CD4-positive, alpha-beta T cell (primary cell): ENCODE data around the gene SLC35B4. TPM values are rescaled to one million over a fixed set of nuclear protein-coding genes. Genes with fewer than 3 reads are reported as not detected.

Source experiments
- ATAC-seq: fragments of 200-7000 bp; cut with Tn5 transposase; one replicate; pipeline ENCODE4 v1.10.0; 2022; ENCODE audit warnings: mild to moderate bottlenecking; ENCODE audit not compliant: poor library complexity
- CTCF ChIA-PET: fragments of 350-600 bp; sonication (Branson Sonifier 250); formaldehyde crosslinking; loops from one replicate; lab custom pipeline; 2021; ENCODE audit warnings: antibody characterized with exemption, inconsistent platforms; lab: Charles Lee
- POLR2A ChIA-PET: fragments of 350-600 bp; sonication (Branson Sonifier 250); formaldehyde crosslinking; loops from one replicate; lab custom pipeline; 2021; ENCODE audit warnings: antibody characterized with exemption, inconsistent platforms; lab: Charles Lee
- DNase-seq, 14 experiments: peaks; one replicate each; pipeline ENCODE4 v3.0.0-alpha.2; 2013 to 2020; ENCODE audit warnings: mixed read lengths in 2 of 14
- H3K27ac ChIP-seq, 2 donors: one replicate each; pipeline versions ENCODE4 v1.5.1 to v1.7.0; 2013; ENCODE audit warnings: low read length in 2 of 2, low read depth in 1 of 2, mild to moderate bottlenecking in 1 of 2
- H3K27me3 ChIP-seq, 2 experiments: 1 replicate in 1 of 2; 2 replicates in 1 of 2; pipeline versions ENCODE4 v1.6.1 to v1.7.0; 2013; ENCODE audit warnings: low read length in 2 of 2, control low read depth in 1 of 2, mild to moderate bottlenecking in 1 of 2, moderate library complexity in 1 of 2; ENCODE audit not compliant: insufficient read depth in 2 of 2, control insufficient read depth in 1 of 2
- H3K36me3 ChIP-seq: one replicate; pipeline ENCODE4 v1.6.1; 2013; ENCODE audit warnings: low read length, control low read depth; ENCODE audit not compliant: insufficient read depth
- H3K4me1 ChIP-seq: one replicate; pipeline ENCODE4 v1.6.1; 2013; ENCODE audit warnings: low read length, control low read depth; ENCODE audit not compliant: insufficient read depth
- H3K4me3 ChIP-seq: one replicate; pipeline ENCODE4 v1.5.1; 2013; ENCODE audit warnings: mild to moderate bottlenecking, low read length, moderate library complexity
- H3K9me3 ChIP-seq, 2 experiments: 1 replicate in 1 of 2; 2 replicates in 1 of 2; pipeline versions ENCODE4 v1.6.1 to v1.7.0; 2013; ENCODE audit warnings: low read length in 2 of 2, mild to moderate bottlenecking in 2 of 2, control low read depth in 1 of 2, moderate library complexity in 1 of 2; ENCODE audit not compliant: control insufficient read depth in 1 of 2, insufficient read depth in 1 of 2
- H3K27ac Mint-ChIP-seq: one replicate; pipeline ENCODE4 v1.8.0; 2020; ENCODE audit warnings: mixed read lengths
- H3K27me3 Mint-ChIP-seq: one replicate; pipeline ENCODE4 v1.8.0; 2021; ENCODE audit warnings: mixed read lengths
- H3K36me3 Mint-ChIP-seq: one replicate; pipeline ENCODE4 v1.8.0; 2021; ENCODE audit warnings: low read depth, mixed read lengths
- H3K4me1 Mint-ChIP-seq: one replicate; pipeline ENCODE4 v1.8.0; 2021; ENCODE audit warnings: low read depth, mixed read lengths
- H3K4me3 Mint-ChIP-seq: one replicate; pipeline ENCODE4 v1.8.0; 2020; ENCODE audit warnings: mild to moderate bottlenecking, mixed read lengths
- H3K9me3 Mint-ChIP-seq: one replicate; pipeline ENCODE4 v1.8.0; 2020; ENCODE audit warnings: mixed read lengths
- CTCF ChIP-seq: fragments of 200-600 bp; IDR thresholded peaks from one replicate; pipeline ENCODE4 v1.8.0; 2022; ENCODE audit warnings: antibody characterized with exemption, mild to moderate bottlenecking
- intact Hi-C, 2 experiments: fragments of 100-400 bp; cut with DNase I in 1 of 2; cut with micrococcal nuclease in 1 of 2; formaldehyde crosslinking; loops; one replicate each; pipeline versions ENCODE4 v1.15.1 to v1.9.0; 2023 to 2025; cut with DNase I, micrococcal nuclease
- total RNA-seq, 174 experiments: library from RNA in 2 of 174; stranded (reverse) in 2 of 174; gene quantifications; one replicate each; pipeline ENCODE4 v1.2.3 and lab custom pipeline; 2021 to 2026

SLC35B4 gene
- total RNA-seq, 2 experiments from 2014 or later, result 5.8 to 7.8 TPM

- ATAC-seq (no peak), DNase-seq (no peak)
- H3K27ac ChIP-seq, result no peak overlapping the region
- no peaks in the 10 kb centered on the region for H3K36me3 ChIP-seq
- ChIA-PET POLR2A (no interaction called here), CTCF (interaction anchor here (0.9 kb wide), 1 partner anchor 12 kb away, joined by 3 read pairs; no protein-coding TSS in a partner anchor)
- Mint-ChIP-seq H3K27me3 (peaks cover 61% of the 10 kb centered on the region), H3K4me3 (no peak overlapping the region), H3K36me3 (no peaks in the 10 kb centered on the region), H3K27ac (no peak overlapping the region), H3K9me3 (no peaks in the 10 kb centered on the region), H3K4me1 (no peaks in the 10 kb centered on the region)
- TF ChIP-seq CTCF, result no peak
- H3K4me1 ChIP-seq, result no peaks in the 10 kb centered on the region
- intact Hi-C loops, result no loop called here
- no peak overlapping the region for H3K4me3 ChIP-seq
- peaks cover 5 to 14% of the 10 kb centered on the region in 2 experiments for H3K27me3 ChIP-seq
- H3K9me3 ChIP-seq, result no peaks in the 10 kb centered on the region
Observed at GRCh38 chr7:134279336-134279735, 37.4 kb downstream of the SLC35B4 start.

GRCh38 chr7:134278502-134279153 lies 38.1 kb downstream of the SLC35B4 start:
- peaks cover 56% of the 10 kb centered on the region for H3K27me3 Mint-ChIP-seq
- ChIA-PET POLR2A (no interaction called here), CTCF (no interaction called here)
- H3K27ac Mint-ChIP-seq, result no peak overlapping the region
- no peaks in the 10 kb centered on the region for H3K36me3 ChIP-seq
- intact Hi-C loops, result no loop called here
- no peak overlapping the region for H3K4me3 Mint-ChIP-seq
- H3K27ac ChIP-seq, result no peak overlapping the region
- no peak for DNase-seq
- no peak for ATAC-seq
- no peak for TF ChIP-seq CTCF
- H3K9me3 Mint-ChIP-seq, result no peaks in the 10 kb centered on the region
- no peaks in the 10 kb centered on the region for H3K4me1 Mint-ChIP-seq
- peaks cover 5 to 14% of the 10 kb centered on the region in 2 experiments for H3K27me3 ChIP-seq
- H3K4me1 ChIP-seq, result no peaks in the 10 kb centered on the region
- H3K4me3 ChIP-seq, result no peak overlapping the region
- no peaks in the 10 kb centered on the region for H3K9me3 ChIP-seq
- no peaks in the 10 kb centered on the region for H3K36me3 Mint-ChIP-seq

DNA sequence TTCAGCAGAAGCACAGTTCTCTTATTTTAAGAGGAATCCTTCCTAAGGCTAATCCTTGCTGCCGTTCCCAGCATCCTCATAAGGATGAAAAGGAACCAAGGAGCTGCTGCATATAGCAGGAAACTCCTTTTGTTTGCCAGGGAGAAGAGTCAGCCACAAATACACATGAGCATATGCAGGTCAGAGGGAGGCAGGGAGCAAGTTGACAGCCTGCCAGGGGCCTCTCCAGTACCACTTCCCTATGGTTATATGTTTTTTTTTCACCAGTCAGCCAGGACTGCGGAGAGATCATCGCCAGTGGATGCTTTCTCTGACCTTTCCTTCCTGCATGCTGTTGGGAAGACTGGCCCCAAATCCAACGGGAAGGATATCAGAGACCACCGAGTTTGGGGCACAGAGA lies 39.8 kb downstream of the SLC35B4 start:
- POLR2A ChIA-PET, result no interaction called here

More for the DNA sequence above, 39.8 kb downstream of the SLC35B4 start:
- Histone ChIP-seq H3K9me3 (no peaks in the 10 kb centered on the region), H3K36me3 (no peaks in the 10 kb centered on the region), H3K27me3 (peaks cover 5 to 14% of the 10 kb centered on the region in 2 experiments), H3K4me3 (no peak overlapping the region), H3K4me1 (no peaks in the 10 kb centered on the region), H3K27ac (no peak overlapping the region)
- intact Hi-C loops, result no loop called here
- Mint-ChIP-seq H3K36me3 (no peaks in the 10 kb centered on the region), H3K4me3 (no peak overlapping the region), H3K27ac (no peak overlapping the region), H3K9me3 (no peaks in the 10 kb centered on the region), H3K4me1 (no peaks in the 10 kb centered on the region), H3K27me3 (peaks cover 50% of the 10 kb centered on the region)
- DNase-seq, result no peak
- ATAC-seq, result no peak
- CTCF ChIA-PET, result no interaction called here
- no peak for TF ChIP-seq CTCF
